ENCODE results near the gene GORASP2. TPM values are rescaled to one million over a fixed set of nuclear protein-coding genes. Genes with fewer than 3 reads are reported as not detected.

Gene GORASP2
- total and polyA plus RNA-seq, 2 of the 8 experiments (the other 6 are each of a cell fraction or from before 2014, with no cell fraction given) = 86.8 to 214 TPM

- Histone ChIP-seq H3K36me3 (ENCODE audit: control insufficient read depth in 2 of 4, insufficient read depth in 4 of 4, low read length in 3 of 4) (no peaks in the 10 kb centered on the region), H3K79me2 (ENCODE audit: control insufficient read depth in 1 of 2, insufficient read depth in 2 of 2, low read length in 2 of 2) (no peaks in the 10 kb centered on the region), H3K23me2 (ENCODE audit: low read depth, low read length) (no peaks in the 10 kb centered on the region; the same call in 1 of the 2 replicates), H3K18ac (ENCODE audit: extremely low read depth, low read length) (no peak overlapping the region), H4K91ac (replicated peaks; ENCODE audit: insufficient read length, low read length) (no peak overlapping the region), H3K9me3 (ENCODE audit: insufficient read depth in 2 of 2, low read depth in 1 of 2, low read length in 1 of 2) (no peaks in the 10 kb centered on the region), H2BK120ac (replicated peaks; ENCODE audit: low read depth, low read length) (no peak overlapping the region), H2AK5ac (ENCODE audit: low read depth, low read length) (no peak overlapping the region), H2BK20ac (ENCODE audit: low read length) (no peak overlapping the region), H4K8ac (ENCODE audit: extremely low read depth, insufficient read depth, low read length) (no peak overlapping the region), H3K4me3 (ENCODE audit: extremely low read depth in 1 of 4, insufficient read depth in 2 of 4, low read depth in 3 of 4, low read length in 4 of 4) (no peak overlapping the region), H3K4ac (replicated peaks; ENCODE audit: insufficient read length, low read depth, low read length) (no peak overlapping the region), H3K23ac (ENCODE audit: insufficient read length) (no peak overlapping the region), H2AFZ (ENCODE audit: low read length) (no peak overlapping the region), H2BK15ac (ENCODE audit: low read length) (no peak overlapping the region), H3K4me2 (ENCODE audit: insufficient read depth in 1 of 2, low read depth in 2 of 2, low read length in 2 of 2) (no peak overlapping the region), H3K27ac (ENCODE audit: low read depth, low read length) (no peak overlapping the region), H3K27me3 (replicated peaks in 1 of 4; ENCODE audit: control insufficient read depth in 3 of 4, extremely low read depth in 1 of 4, insufficient read depth in 3 of 4, low read length in 3 of 4) (no peaks in the 10 kb centered on the region), H3K56ac (replicated peaks; ENCODE audit: insufficient read length, low read depth, low read length) (no peak overlapping the region), H4K5ac (ENCODE audit: insufficient read length, low read depth, low read length) (no peak overlapping the region), H4K20me1 (replicated peaks in 1 of 2; ENCODE audit: control insufficient read depth in 1 of 2, insufficient read depth in 2 of 2, low read length in 2 of 2) (no peaks in the 10 kb centered on the region), H3K4me1 (replicated peaks in 1 of 4; ENCODE audit: control insufficient read depth in 3 of 4, insufficient read depth in 4 of 4, low read length in 3 of 4) (peaks cover 0 to 5% (median under 1%) of the 10 kb centered on the region in 4 experiments; a peak in 2 of 7 replicates), H3K14ac (ENCODE audit: insufficient read length) (no peak overlapping the region), H3K9ac (replicated peaks in 1 of 4; ENCODE audit: extremely low read depth in 1 of 4, low read depth in 3 of 4, low read length in 3 of 4) (no peak overlapping the region), H2BK5ac (ENCODE audit: low read depth, low read length) (no peak overlapping the region), H3K79me1 (ENCODE audit: low read depth, low read length) (no peaks in the 10 kb centered on the region), H2BK12ac (ENCODE audit: low read depth, low read length) (no peak overlapping the region)
- no peak for FAIRE-seq
- WGBS, 2 experiments (ENCODE audit: extremely low coverage in 1 of 2, insufficient coverage in 1 of 2, insufficient read length in 1 of 2, insufficient replicate concordance in 2 of 2, low coverage in 1 of 2, low lambda C conversion rate in 2 of 2, missing lambda C conversion rate in 1 of 2) = 91% methylated on average over 3 of the region's 3 CpGs; no CpG with 5 or more reads in 1 of the 2 experiments
- CTCF ChIA-PET (ENCODE audit: partially characterized antibody) = interaction anchor here (1.2 to 2.3 kb wide), 2 partner anchors 13 to 15 kb away, joined by 3 to 8 read pairs; no protein-coding TSS in a partner anchor
- POLR2A ChIA-PET (ENCODE audit: partially characterized antibody) = interaction anchor here (1.6 kb wide), 1 partner anchor 17 kb away, joined by 3 read pairs; no protein-coding TSS in a partner anchor
- TF ChIP-seq TBP (IDR thresholded peaks at IDR 0.05; ENCODE audit: low read depth, low read length) (no peak), CHD1 (IDR thresholded peaks at IDR 0.05; ENCODE audit: low read depth, low read length) (no peak), KDM5A (IDR thresholded peaks at IDR 0.05; ENCODE audit: low read length) (no peak), YY1 (IDR thresholded peaks at IDR 0.05; ENCODE audit: low read depth, low read length) (no peak), POU5F1 (IDR thresholded peaks at IDR 0.05; ENCODE audit: low read depth, low read length) (no peak), POLR2AphosphoS5 (IDR thresholded peaks at IDR 0.05; ENCODE audit: low read depth, low read length) (no peak), CBX8 (IDR thresholded peaks at IDR 0.05; ENCODE audit: borderline replicate concordance, low read depth, low read length) (no peak), KDM1A (IDR thresholded peaks at IDR 0.05; ENCODE audit: borderline replicate concordance, low read length) (no peak), RNF2 (IDR thresholded peaks at IDR 0.05; ENCODE audit: borderline replicate concordance, low read depth, low read length, missing control alignments, poor library complexity, severe bottlenecking) (no peak)
- no peak for DNase-seq (ENCODE audit: low read depth in 1 of 2, low spot score in 2 of 2)
Observed at GRCh38 chr2:170887896-170888295, 41.2 kb upstream of the GORASP2 start.

Measured in H1 (cell line).